CD1c-positive myeloid dendritic cell (primary cell): ENCODE results near the gene TMEM156.
A peak's percentile ranks its signal among the peaks of the same experiment; 100 is the strongest.
"Not testable (repeated sequence)": the region's sequence is repeated elsewhere in the genome, so short reads cannot be mapped to it uniquely, and the experiment has no call there.

Source experiments
- DNase-seq: peaks from one replicate; pipeline ENCODE4 v3.0.0-alpha.2; 2016; ENCODE audit errors: extremely low spot score

TMEM156 gene

DNA sequence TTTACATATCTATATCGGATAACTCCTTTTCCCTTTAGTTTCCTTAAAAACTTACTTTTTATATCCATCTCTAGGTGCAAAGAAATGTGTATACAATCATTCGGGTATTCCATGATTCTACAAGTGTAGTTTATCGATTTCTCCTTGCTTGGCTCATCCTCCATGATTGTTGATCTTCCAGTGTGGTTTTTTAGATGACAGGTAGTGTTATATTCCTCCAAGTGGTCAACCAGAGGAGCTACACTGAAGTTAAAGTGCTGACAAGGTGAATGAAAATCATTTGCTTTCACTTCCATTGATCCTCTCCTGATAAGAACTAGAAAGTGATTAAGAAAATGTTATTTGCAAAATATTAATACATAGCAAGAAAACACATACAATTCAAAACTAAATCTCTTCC is 38.5 kb downstream of the TMEM156 start:
- DNase-seq, result no peak

DNA sequence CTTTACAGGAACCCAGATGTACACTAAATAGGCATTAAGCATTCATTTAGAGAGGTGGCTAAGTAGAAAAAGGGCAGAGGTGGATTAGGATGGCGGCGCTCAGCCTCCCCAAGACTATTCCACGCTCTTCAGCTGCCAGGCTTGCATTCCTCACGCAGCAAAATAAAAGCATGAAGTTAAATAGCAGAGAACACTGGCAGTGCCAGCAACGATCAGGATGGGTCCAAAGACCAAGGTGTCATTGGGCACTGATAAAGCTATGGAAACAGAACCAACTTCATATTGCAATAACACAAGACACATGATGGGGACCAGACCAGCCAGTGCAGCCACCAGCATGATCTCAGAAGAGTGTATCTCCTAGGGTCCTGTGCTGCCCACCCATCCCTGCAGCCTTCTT is 42.0 kb downstream of the TMEM156 start:
- no peak for DNase-seq

- DNase-seq, result no peak
Observed at GRCh38 chr4:38989487-38989886, 42.7 kb downstream of the TMEM156 start.

DNA sequence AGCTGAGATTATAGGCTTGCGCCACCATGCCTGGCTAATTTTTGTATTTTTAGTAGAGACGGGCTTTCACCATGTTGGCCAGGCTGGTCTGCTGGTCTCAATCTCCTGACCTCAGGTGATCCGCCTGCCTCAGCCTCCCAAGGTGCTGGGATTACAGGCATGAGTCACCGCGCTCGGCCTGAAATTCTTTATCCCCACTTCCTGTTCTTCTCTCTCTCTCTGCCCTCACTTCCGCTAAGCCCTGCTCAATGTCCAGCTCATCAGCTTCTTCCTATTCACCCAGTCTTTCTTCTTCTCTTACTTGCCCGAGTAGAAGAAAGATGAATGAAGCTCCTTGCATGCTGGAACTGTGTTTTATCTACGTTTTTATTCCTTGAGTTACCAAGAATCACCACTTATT is 43.9 kb downstream of the TMEM156 start:
- not testable (repeated sequence) for DNase-seq

GRCh38 chr4:38987491-38987890 is 44.7 kb downstream of the TMEM156 start:
- no peak for DNase-seq

GRCh38 chr4:38985410-38986100 is 46.7 kb downstream of the TMEM156 start:
- DNase-seq, result peak; percentile 8

DNA sequence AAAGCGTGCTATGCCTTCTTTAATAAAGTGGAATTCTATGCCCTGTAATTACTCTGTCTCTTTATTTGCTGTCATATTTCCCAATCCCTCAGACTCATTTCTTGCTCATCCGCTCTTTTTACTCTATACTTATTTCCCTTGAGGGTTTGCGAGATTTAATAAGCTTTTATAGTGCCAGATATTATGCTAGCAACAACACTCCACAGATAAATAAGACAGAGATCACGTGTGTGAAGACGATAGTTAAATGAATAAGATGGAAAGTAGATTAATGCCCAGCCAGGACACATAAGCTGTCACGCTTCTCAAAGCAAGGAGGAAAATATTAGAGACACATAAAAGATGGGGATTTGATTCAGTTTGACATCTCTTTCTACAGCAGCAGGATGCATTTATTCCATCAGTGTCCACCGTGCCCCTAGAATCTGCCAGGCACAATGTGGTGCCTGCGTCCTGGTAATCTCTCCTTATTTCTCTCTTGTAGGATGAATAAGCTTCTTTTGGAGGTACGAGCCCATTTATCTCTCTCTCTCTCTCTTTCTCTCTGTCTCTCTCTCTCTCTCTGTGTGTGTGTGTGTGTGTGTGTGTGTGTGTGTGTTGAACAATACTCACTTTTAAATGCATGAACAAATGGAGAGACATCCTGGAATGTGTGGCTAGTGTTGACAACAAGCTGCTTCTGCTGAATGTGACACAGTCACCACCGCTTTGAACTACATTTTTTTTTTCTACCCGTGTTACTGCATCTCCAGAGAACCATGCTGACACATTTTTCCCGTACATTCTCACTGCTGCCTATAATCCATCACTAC is 48.2 kb downstream of the TMEM156 start:
- no peak for DNase-seq

GRCh38 chr4:38983291-38983690 is 48.9 kb downstream of the TMEM156 start:
- DNase-seq, result no peak

DNA sequence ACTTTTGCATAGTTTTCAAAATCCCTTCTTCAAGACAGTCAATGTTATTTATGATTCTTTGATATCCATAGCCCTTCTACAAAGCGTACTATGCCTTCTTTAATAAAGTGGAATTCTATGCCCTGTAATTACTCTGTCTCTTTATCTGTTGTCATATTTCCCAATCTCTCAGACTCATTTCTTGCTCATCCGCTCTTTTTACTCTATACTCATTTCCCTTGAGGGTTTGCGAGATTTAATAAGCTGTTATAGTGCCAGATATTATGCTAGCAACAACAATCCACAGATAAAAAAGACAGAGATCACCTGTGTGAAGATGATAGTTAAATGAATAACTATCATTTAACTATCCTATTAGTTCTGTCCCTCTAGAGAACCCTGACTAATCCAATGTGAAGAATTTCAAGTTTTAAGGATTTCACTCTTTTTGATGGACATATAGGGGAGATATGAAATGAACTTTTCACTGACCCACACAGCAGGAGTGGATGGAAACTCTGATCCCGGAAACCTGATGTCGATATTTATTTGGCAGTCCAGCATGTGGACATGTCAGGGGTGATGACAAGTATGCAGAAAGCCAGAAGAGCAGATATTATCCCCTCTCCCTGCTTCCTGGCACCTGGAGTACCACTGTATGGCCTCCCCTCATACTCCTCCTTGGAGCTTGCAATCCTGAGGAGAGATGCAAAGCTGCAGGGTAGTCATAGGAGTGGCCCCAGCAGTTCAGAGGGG is 49.7 kb downstream of the TMEM156 start:
- no peak for DNase-seq

- DNase-seq, result peak; percentile 8
Observed at GRCh38 chr4:38980903-38981676, 51.1 kb downstream of the TMEM156 start.

DNA sequence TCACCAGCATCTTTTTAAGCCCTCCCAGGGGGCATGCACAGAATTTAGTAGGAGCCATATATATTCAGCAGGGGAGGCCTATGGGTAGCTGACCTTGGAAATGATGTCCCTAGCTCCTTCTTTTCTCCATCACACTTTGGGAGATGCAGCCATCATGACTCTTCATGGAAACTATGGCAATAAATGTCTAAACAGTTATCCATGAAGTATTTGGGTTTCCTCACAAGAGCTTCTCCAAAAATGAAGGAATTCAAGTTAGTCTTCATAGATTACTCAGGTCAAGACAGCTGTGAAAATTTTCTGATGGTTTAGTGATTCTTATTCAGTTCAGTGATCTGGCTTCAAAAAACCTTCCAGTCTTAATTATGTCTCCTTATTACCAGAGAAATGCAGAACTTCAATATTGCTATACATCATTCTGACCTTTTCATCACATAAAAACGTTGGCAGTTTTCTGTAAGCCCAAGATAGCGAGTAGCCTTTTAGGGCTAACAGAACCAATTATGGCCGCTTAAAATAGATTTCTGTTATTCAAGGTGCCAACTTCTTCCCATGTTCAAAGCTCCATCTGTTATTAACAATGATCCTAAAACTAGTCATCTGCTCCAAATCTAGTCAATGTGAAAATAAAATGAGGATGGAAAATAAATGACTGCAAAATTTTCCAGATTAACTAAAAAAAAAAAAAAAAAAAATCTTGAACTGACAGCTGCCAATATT is 52.5 kb downstream of the TMEM156 start:
- no peak for DNase-seq

- no peak for DNase-seq
Observed at GRCh38 chr4:38979081-38979480, 53.1 kb downstream of the TMEM156 start.

GRCh38 chr4:38976308-38976707 is 55.9 kb downstream of the TMEM156 start:
- DNase-seq, result no peak

DNA sequence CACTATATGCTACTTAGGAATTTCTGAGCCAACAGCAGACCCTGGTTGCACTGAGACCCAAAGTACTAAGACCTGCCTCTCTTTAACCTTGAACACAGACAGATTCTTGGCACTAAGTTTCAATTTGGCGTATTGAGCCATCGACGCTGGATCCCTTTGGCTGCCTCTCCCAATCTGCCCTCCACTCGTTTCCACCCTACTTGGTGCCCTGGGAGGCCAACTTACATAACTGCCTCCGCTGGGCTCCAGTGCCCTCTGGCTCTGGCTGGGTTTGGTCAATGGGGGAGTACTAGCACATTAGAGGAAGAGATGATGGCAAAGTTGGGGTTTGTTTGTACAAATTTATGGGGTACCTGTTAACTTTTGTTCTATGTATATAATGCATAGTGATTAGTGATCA is 63.5 kb downstream of the TMEM156 start:
- no peak for DNase-seq

GRCh38 chr4:38967260-38968095 is 64.7 kb downstream of the TMEM156 start:
- DNase-seq, result no peak

DNA sequence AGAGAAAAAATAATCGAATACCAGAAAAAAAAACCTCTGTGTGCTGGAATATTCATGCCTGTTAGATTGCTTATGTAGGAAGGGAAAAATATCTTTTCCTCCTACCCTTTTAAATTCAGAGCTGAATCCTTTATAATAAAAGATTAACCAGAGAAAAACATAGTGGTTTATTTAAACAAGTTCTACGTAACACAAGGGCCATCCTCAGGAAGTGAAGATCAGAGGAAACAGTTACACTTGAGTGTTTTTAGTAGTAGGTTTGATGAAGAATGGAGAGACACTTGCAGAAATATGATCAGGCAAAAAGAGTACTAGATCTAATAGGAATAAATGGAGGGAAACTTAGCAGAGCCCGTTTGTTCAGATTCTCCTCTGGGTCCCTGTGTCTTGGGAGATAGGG is 66.3 kb downstream of the TMEM156 start:
- no peak for DNase-seq

DNA sequence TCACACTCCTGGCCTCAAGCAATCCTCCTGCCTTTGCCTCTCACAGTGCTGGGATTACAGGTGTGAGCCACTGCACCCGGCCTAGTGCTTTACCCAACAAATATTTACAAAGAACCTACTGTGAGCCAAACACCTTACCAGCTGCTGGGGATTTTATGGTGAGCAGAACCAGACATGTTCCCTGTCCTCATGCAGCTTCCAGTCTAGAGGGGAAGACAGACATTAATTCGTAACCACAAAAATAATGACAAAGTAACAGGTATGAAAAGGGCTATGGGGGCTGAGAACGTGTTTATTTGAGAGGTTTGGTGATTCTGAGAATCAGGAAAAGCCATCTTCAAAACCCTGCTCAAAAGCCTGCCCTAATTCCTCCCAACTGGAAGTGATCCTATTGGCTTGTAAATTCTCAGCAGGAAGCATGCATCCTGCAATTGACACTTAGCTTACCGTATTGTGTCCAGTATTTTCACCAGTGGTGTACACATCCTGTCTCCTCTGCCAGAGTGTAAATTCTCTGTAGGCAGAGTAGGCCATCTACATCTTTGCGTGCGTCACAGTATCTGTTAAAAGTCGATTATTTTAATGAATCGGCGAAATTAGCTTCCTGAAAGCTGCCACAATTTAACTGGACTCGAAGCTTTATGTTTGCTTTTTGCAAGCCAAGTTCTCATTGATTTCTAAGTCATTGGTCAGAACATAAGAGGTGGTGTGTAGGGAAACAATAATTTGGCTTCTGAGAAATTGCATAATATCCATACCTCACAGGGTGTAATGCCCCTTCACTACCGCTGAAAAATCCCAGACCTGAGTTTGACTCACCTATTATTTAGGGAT is 67.0 kb downstream of the TMEM156 start:
- no peak for DNase-seq

DNA sequence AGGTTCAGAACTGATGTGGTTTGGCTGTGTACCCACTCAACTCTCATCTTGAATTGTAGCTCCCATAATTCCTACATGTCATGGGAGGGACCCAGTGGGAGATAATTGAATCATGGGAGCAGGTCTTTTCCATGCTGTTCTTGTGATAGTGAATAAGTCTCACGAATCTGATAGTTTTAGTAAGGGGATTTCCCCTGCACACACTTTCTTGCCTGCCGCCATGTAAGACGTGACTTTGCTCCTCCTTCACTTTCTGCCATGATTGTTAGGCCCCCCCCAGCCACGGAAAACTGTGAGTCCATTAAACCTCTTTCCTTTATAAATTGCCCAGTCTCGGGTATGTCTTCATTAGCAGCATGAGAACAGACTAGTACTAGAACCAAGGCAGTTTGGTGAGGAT is 73.0 kb downstream of the TMEM156 start:
- not testable (repeated sequence) for DNase-seq

- no peak for DNase-seq
Observed at GRCh38 chr4:38958453-38959190, 73.6 kb downstream of the TMEM156 start.
